ENCODE measurements around the gene CCDC18. TPM values are rescaled to one million over a fixed set of nuclear protein-coding genes. Genes with fewer than 3 reads are reported as not detected.
"Not testable (repeated sequence)": the region's sequence is repeated elsewhere in the genome, so short reads cannot be mapped to it uniquely, and the experiment has no call there.

CCDC18 gene
- 2.3 TPM for total RNA-seq

- no peak for DNase-seq (ENCODE audit: low spot score)
- ATAC-seq: no peak
These were observed at the start of gene CCDC18 for GRCh38 chr1:93180723-93181613. TSS of gene CCDC18 (plus strand) at chr1:93180724. CDS start at chr1:93183362, 2,638 bp downstream.

DNA sequence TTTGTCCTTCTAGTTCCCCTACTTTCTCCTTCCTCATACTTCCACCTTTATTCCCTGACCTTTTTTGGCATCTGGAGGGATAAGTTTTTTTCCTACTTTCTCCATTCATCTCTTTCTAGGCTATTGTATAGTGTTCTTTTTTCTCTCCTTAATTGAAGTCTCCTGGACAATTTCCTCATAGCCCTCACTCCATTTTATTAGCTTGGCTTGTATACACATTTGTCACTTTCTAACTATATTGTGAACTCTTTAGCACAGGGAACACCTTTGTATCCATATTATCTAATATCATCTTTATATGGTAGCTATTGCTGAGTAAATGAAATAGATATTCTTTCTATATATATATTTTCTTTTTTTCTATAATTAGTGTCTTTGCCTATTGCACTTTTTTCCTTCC lies 47.9 kb upstream of the CCDC18 start:
- DNase-seq (ENCODE audit: low spot score) (no peak), ATAC-seq (no peak)

DNA sequence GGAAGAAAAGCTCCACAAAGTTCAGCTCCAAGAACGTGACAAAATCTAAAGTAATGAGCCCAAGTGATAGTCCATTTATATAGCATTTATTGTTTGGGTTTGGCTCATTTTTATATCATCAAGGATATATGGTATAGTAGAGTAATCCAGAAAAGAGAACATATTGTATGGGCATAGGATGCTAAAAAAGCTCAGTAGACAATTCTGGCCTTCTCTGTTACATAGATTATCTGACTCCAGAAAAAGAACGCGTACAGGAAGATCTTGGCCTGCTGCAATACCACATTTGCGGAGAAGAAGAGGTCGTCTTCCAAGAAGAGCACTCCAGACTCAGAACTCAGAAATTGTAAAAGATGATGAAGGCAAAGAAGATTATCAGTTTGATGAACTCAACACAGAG lies 44.1 kb upstream of the CCDC18 start:
- ATAC-seq: no peak
- no peak for DNase-seq (ENCODE audit: low spot score)

DNA sequence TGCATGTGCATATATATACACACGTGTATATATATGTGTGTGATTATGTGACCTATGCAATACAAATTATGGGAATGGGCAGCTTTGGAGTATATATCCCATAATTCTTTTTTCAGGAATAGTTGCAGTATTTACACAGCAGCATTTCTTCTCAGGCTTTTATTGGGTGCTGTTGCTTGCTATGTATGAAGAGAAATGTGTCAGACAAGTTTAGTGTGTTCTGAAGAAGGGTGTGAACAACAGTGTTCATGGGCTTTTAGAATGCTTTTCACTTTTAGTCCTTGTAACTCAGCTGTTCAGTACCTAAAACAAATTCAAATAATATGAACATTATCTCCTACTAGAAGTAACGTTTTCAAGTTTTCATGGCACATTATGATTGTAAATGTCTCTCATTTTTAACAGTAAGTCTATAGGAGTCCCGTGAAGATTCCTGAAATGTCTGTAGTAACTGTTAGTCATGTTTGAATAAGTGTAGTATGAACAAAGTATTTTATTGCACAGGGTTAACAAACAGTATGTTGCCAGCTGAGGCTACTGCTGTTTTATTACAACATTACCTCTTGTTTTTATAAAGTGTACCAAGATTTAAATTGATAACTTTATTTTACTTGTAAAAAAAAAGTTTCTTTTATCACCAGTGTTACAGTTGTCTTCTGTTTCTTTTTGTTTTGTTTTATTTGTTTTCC lies 42.8 kb upstream of the CCDC18 start:
- no peak for ATAC-seq
- no peak for DNase-seq (ENCODE audit: low spot score)

DNA sequence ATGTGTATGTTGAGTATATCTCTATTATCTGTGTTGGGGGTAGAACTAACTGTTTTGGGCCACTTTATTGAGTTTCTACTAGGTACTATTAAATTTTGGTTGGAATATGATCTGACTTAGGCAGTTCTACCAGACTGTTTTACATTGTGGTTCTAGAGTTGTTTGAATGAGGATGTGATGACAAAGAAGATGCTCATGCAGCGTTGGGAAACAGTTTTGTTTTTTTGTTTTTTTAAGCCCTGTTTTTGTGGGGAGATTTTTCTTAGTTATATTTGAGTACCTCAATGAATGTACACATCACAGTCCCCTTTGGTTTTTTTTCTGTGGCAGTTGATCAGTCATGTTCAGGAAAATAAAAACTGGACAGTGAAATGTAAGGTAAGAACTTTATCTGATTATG lies 40.4 kb upstream of the CCDC18 start:
- ATAC-seq: no peak
- DNase-seq (ENCODE audit: low spot score): no peak

DNA sequence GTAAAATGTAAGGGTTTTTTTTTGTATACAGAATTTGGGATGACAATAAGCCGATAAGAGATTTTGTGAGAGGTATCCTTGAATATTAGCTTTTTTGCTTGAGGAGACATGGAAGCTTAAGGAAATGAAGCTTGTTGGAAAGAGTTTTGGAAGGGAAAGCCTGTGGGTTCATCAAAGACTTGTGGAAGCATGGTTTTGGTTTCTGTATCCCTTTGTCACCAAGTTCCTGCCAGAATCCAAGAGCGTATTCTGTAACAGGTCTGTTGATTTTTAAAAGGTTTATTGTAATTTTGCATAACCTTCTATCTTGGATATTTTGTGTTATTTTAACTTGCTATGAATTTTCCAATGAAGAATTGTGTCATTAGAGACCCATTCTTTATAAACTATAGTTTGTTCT lies 38.4 kb upstream of the CCDC18 start:
- ATAC-seq: peak; percentile 63
- no peak for DNase-seq (ENCODE audit: low spot score)

DNA sequence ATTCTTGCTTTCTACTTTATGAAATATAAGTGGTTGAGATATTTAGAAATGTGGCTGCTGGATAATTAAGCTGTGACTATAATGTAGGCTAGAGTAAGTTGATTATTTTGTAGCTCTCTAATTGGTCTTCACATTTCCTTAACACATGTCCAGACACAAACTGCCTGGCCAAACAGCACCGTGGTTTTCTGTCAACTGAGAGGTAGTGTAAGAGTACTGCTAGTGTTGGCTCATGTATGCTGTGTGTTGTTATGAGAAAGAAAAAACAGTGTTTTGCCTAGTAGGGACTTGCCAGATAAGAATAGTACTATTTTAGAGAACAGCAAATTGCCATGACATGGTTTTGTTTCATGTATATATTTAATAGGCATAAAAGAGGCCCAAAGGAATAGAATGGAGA lies 37.4 kb upstream of the CCDC18 start:
- DNase-seq (ENCODE audit: low spot score): no peak
- peak; percentile 57 for ATAC-seq

DNA sequence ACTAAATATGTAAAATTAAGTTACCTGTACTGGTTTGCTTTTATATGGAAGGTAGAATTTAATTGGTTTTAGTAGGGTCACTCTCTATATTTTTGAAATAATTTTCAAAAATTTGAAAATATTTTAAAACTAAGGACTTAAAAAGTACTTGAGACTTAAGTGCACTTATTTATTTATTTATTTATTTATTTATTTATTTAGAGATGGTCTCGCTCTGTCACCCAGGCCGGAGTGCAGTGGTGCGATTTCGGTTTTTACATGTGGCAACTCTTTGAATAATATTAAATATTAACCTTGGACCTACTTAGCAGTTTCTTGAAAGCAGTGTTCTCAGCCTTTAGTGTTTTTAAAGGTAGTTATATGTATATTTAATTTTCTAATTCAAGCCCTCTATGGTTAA lies 36.8 kb upstream of the CCDC18 start:
- ATAC-seq (peak; percentile 49), DNase-seq (ENCODE audit: low spot score) (no peak)

GRCh38 chr1:93148001-93148400 lies 32.5 kb upstream of the CCDC18 start:
- DNase-seq (ENCODE audit: low spot score) (no peak), ATAC-seq (peak; percentile 25)

- DNase-seq (ENCODE audit: low spot score) (no peak), ATAC-seq (no peak)
These were observed 29.8 kb upstream of the CCDC18 start for GRCh38 chr1:93150729-93151128.

DNA sequence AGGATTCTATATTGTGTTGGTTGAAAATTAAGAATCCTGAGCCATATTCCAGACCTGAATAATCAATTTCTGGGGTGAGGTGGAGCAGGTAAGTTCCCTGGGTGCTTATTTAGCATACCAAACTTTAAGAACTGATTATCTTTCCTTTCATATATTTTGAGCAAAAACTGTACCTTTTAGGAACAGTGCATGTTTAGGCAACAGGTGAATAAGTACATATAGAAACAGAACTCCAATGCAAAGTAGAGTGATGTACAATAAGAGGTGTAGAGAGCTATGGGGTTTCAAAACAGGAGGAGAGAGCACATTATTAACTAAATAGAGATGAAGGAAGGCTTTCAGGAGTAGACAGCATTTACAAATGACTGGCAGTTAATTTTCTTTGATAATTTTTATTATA lies 29.1 kb upstream of the CCDC18 start:
- DNase-seq (ENCODE audit: low spot score) (no peak), ATAC-seq (no peak)

- no peak for DNase-seq (ENCODE audit: low spot score)
- no peak for ATAC-seq
These were observed 27.7 kb upstream of the CCDC18 start for GRCh38 chr1:93152835-93153234.

- ATAC-seq (no peak), DNase-seq (ENCODE audit: low spot score) (no peak)
These were observed 25.6 kb upstream of the CCDC18 start for GRCh38 chr1:93154898-93155297.

- no peak for DNase-seq (ENCODE audit: low spot score)
- ATAC-seq: no peak
These were observed 25.2 kb upstream of the CCDC18 start for GRCh38 chr1:93155335-93155734.

GRCh38 chr1:93159337-93159736 lies 21.2 kb upstream of the CCDC18 start:
- ATAC-seq: no peak
- DNase-seq (ENCODE audit: low spot score): no peak

DNA sequence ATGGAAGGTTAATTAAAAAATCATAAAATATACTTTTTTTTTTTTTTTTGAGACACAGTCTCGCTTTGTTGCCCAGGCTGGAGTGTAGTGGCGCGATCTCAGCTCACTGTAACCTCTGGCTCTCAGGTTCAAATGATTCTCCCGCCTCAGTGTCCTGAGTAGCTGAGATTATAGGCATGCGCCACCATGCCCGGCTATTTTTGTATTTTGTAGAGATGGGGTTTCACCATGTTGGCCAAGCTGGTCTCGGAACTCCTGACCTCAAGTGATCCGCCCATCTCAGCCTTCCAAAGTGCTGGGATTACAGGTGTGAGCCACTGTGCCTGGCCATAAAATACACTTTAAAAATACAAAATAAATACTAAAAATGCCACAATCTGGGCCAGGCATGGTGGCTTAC lies 17.2 kb upstream of the CCDC18 start:
- ATAC-seq; DNase-seq (ENCODE audit: low spot score): not testable (repeated sequence)

- ATAC-seq: no peak
- no peak for DNase-seq (ENCODE audit: low spot score)
These were observed 15.7 kb upstream of the CCDC18 start for GRCh38 chr1:93164816-93165215.

GRCh38 chr1:93165895-93166294 lies 14.6 kb upstream of the CCDC18 start:
- not testable (repeated sequence) for ATAC-seq; DNase-seq (ENCODE audit: low spot score)

- DNase-seq (ENCODE audit: low spot score) (no peak), ATAC-seq (no peak)
These were observed 13.5 kb upstream of the CCDC18 start for GRCh38 chr1:93167006-93167405.

DNA sequence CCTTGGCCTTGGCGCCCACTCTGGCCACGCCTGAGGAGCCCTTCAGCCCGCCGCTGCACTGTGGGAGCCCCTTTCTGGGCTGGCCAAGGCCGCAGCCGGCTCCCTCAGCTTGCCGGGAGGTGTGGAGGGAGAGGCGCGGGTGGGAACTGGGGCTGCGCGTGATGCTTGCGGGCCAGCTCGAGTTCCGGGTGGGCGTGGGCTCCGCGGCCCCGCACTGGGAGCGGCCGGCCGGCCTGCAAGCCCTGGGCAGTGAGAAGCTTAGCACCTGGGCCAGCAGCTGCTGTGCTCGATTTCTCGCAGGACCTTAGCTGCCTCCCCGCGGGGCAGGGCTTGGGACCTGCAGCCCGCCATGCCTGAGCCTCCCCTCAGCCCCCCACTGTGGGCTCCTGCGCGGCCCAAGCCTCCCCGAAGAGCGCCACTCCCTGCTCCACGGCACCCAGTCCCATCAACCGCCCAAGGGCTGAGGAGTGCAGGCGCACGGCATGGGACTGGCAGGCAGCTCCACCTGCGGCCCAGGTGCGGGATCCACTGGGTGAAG lies 10.3 kb upstream of the CCDC18 start:
- DNase-seq (ENCODE audit: low spot score); ATAC-seq: not testable (repeated sequence)

DNA sequence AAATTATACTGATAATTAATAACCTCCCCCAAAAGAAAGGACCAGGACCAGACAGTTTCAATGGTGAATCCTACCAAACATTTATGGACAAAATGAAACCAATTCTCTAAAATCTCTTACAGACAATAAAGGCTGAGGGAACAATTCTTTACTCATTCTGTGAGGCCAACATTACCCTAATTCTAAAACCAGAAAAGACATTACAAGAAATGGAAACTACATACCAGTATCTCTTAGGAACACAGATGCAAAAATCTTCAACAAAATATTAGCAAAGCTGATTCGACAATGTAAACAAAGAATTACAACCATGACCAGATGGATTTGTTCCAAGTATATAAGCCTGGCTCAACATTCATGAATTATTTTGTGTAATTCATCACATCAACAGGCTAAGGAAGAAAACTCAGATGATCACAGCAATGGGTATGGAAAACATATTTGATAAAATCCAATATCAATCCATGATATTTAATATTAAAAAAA lies 8.9 kb upstream of the CCDC18 start:
- ATAC-seq (no peak), DNase-seq (ENCODE audit: low spot score) (no peak)

- DNase-seq (ENCODE audit: low spot score): no peak
These were observed 7.7 kb upstream of the CCDC18 start for GRCh38 chr1:93172778-93173177.

More at GRCh38 chr1:93172778-93173177, 7.7 kb upstream of the CCDC18 start:
- no peak for ATAC-seq

Measured in left lobe of liver (tissue), 2 donors.